Skeletal muscle tissue (tissue), 4 donors: ENCODE data around the gene HOXA10. TPM values are rescaled to one million over a fixed set of nuclear protein-coding genes. Genes with fewer than 3 reads are reported as not detected.

Experiments
- H3K27ac ChIP-seq: one replicate; pipeline ENCODE4 v1.7.0; 2013; ENCODE audit warnings: mild to moderate bottlenecking, low read depth, low read length, inconsistent platforms
- H3K27me3 ChIP-seq, 3 donors: one replicate each; pipeline ENCODE4 v1.7.0; 2013; ENCODE audit warnings: low read length in 3 of 3; ENCODE audit not compliant: control insufficient read depth in 3 of 3, insufficient read depth in 3 of 3
- H3K36me3 ChIP-seq, 3 donors: one replicate each; pipeline ENCODE4 v1.7.0; 2013; ENCODE audit warnings: low read length in 3 of 3; ENCODE audit not compliant: control insufficient read depth in 3 of 3, insufficient read depth in 3 of 3
- H3K4me1 ChIP-seq, 3 donors: one replicate each; pipeline ENCODE4 v1.7.0; 2013; ENCODE audit warnings: low read length in 3 of 3, mild to moderate bottlenecking in 3 of 3; ENCODE audit not compliant: control insufficient read depth in 3 of 3, insufficient read depth in 3 of 3
- H3K4me3 ChIP-seq, 3 donors: one replicate each; pipeline ENCODE4 v1.7.0; 2013; ENCODE audit warnings: low read length in 3 of 3
- H3K9ac ChIP-seq, 3 donors: one replicate each; pipeline ENCODE4 v1.7.0; 2013; ENCODE audit warnings: low read length in 3 of 3, mild to moderate bottlenecking in 3 of 3, moderate library complexity in 2 of 3, low read depth in 1 of 3
- H3K9me3 ChIP-seq, 3 donors: one replicate each; pipeline ENCODE4 v1.7.0; 2013; ENCODE audit warnings: low read length in 3 of 3; ENCODE audit not compliant: control insufficient read depth in 3 of 3
- total RNA-seq: library from RNA; depleted of rRNA; stranded (reverse); fragments of >200 nt; gene quantifications from one replicate; pipeline ENCODE4 v1.2.3, GENCODE V29; 2014
- donor health status: Osteomylitis.

The HOXA10 gene
- total RNA-seq, 1 donor from 2014 or later, result 13.6 TPM

- peaks cover 27 to 39% (median 39%) of the 10 kb centered on the region in 3 donors for H3K4me1 ChIP-seq
- H3K27ac ChIP-seq, result peak within 1 kb of the TSS; percentile 88
- H3K4me3 ChIP-seq, result peak within 1 kb of the TSS; percentile 75 to 89 (median 87)
- H3K9me3 ChIP-seq, result no peaks in the 10 kb centered on the region
- peaks cover 0 to 2% (median 0%) of the 10 kb centered on the region in 3 donors for H3K36me3 ChIP-seq
- H3K9ac ChIP-seq, result peak within 1 kb of the TSS; percentile 81 to 93 (median 89)
- peaks cover 0 to 8% (median 0%) of the 10 kb centered on the region in 3 donors for H3K27me3 ChIP-seq
Measured at GRCh38 chr7:27156508-27156898, 17.6 kb downstream of the HOXA10 start, which contains the start of gene HOXA7. Gene HOXA7, minus strand, starts transcription at chr7:27156675. Its CDS starts 130 bp downstream, at chr7:27156545.

GRCh38 chr7:27155816-27156507 lies 18.2 kb downstream of the HOXA10 start:
- H3K4me1 ChIP-seq, result peaks cover 27 to 42% (median 41%) of the 10 kb centered on the region in 3 donors
- H3K27me3 ChIP-seq, result peaks cover 0 to 8% (median 0%) of the 10 kb centered on the region in 3 donors
- peak overlapping the region; percentile 75 to 89 (median 87) for H3K4me3 ChIP-seq
- H3K9me3 ChIP-seq, result no peaks in the 10 kb centered on the region
- H3K27ac ChIP-seq, result peak overlapping the region; percentile 88
- H3K36me3 ChIP-seq, result peaks cover 0 to 2% (median 0%) of the 10 kb centered on the region in 3 donors
- H3K9ac ChIP-seq, result peak overlapping the region; percentile 81 to 93 (median 89)

GRCh38 chr7:27154901-27155815 lies 19.0 kb downstream of the HOXA10 start:
- no peaks in the 10 kb centered on the region for H3K9me3 ChIP-seq
- peaks cover 0 to 2% (median 0%) of the 10 kb centered on the region in 3 donors for H3K36me3 ChIP-seq
- H3K27me3 ChIP-seq, result peaks cover 0 to 8% (median 0%) of the 10 kb centered on the region in 3 donors
- peak overlapping the region; percentile 81 to 93 (median 89) for H3K9ac ChIP-seq
- peaks cover 32 to 44% (median 40%) of the 10 kb centered on the region in 3 donors for H3K4me1 ChIP-seq
- peak overlapping the region; percentile 88 for H3K27ac ChIP-seq
- H3K4me3 ChIP-seq, result peak overlapping the region; percentile 75 to 89 (median 87)

GRCh38 chr7:27154369-27154768 lies 19.8 kb downstream of the HOXA10 start:
- H3K9ac ChIP-seq, result no peak overlapping the region
- H3K4me3 ChIP-seq, result no peak overlapping the region
- peaks cover 0 to 8% (median 0%) of the 10 kb centered on the region in 3 donors for H3K27me3 ChIP-seq
- H3K36me3 ChIP-seq, result peaks cover 0 to 2% (median 0%) of the 10 kb centered on the region in 3 donors
- no peaks in the 10 kb centered on the region for H3K9me3 ChIP-seq
- no peak overlapping the region for H3K27ac ChIP-seq
- peaks cover 40 to 46% (median 40%) of the 10 kb centered on the region in 3 donors for H3K4me1 ChIP-seq

- Histone ChIP-seq H3K27me3 (peaks cover 0 to 8% (median 0%) of the 10 kb centered on the region in 3 donors), H3K9me3 (no peaks in the 10 kb centered on the region), H3K4me1 (peaks cover 48 to 55% (median 49%) of the 10 kb centered on the region in 3 donors), H3K9ac (no peak overlapping the region), H3K36me3 (peaks cover 0 to 2% (median 0%) of the 10 kb centered on the region in 3 donors), H3K27ac (no peak overlapping the region), H3K4me3 (no peak overlapping the region)
Measured at GRCh38 chr7:27153526-27153925, 20.6 kb downstream of the HOXA10 start.

GRCh38 chr7:27152816-27153442 lies 21.2 kb downstream of the HOXA10 start:
- H3K4me1 ChIP-seq, result peaks cover 54 to 61% (median 54%) of the 10 kb centered on the region in 3 donors
- H3K36me3 ChIP-seq, result peaks cover 0 to 2% (median 0%) of the 10 kb centered on the region in 3 donors
- H3K9ac ChIP-seq, result peak overlapping the region; percentile 91 to 96 (median 93)
- H3K4me3 ChIP-seq, result peak overlapping the region; percentile 89 to 98 (median 94)
- H3K27me3 ChIP-seq, result peaks cover 0 to 8% (median 0%) of the 10 kb centered on the region in 3 donors
- no peaks in the 10 kb centered on the region for H3K9me3 ChIP-seq
- H3K27ac ChIP-seq, result peak overlapping the region; percentile 78

- H3K36me3 ChIP-seq, result peaks cover 0 to 2% (median 0%) of the 10 kb centered on the region in 3 donors
- peak within 1 kb of the TSS; percentile 78 for H3K27ac ChIP-seq
- H3K9ac ChIP-seq, result peak within 1 kb of the TSS; percentile 91 to 96 (median 93)
- peak within 1 kb of the TSS; percentile 89 to 98 (median 94) for H3K4me3 ChIP-seq
- no peaks in the 10 kb centered on the region for H3K9me3 ChIP-seq
- H3K27me3 ChIP-seq, result peaks cover 0 to 8% (median 0%) of the 10 kb centered on the region in 3 donors
- H3K4me1 ChIP-seq, result peaks cover 58 to 66% (median 59%) of the 10 kb centered on the region in 3 donors
Measured at GRCh38 chr7:27151931-27152815, 21.9 kb downstream of the HOXA10 start, which contains the start of gene HOXA3. Gene HOXA3, minus strand, starts transcription at chr7:27152583. Its CDS starts 41,943 bp downstream, at chr7:27110640.

GRCh38 chr7:27151341-27151930 lies 22.7 kb downstream of the HOXA10 start:
- H3K27me3 ChIP-seq, result peaks cover 0 to 8% (median 0%) of the 10 kb centered on the region in 3 donors
- H3K36me3 ChIP-seq, result peaks cover 0 to 2% (median 0%) of the 10 kb centered on the region in 3 donors
- H3K9me3 ChIP-seq, result no peaks in the 10 kb centered on the region
- H3K4me3 ChIP-seq, result peak overlapping the region; percentile 89 to 98 (median 94)
- H3K27ac ChIP-seq, result peak overlapping the region; percentile 78
- H3K9ac ChIP-seq, result peak overlapping the region; percentile 91 to 96 (median 93)
- peaks cover 62 to 70% (median 63%) of the 10 kb centered on the region in 3 donors for H3K4me1 ChIP-seq
